Caki2 (cell line): ENCODE measurements around the gene NSDHL. TPM values are rescaled to one million over a fixed set of nuclear protein-coding genes. Genes with fewer than 3 reads are reported as not detected.
"Not testable (repeated sequence)": the region's sequence is repeated elsewhere in the genome, so short reads cannot be mapped to it uniquely, and the experiment has no call there.

ENCODE experiments used
- DNase-seq: peaks from one replicate; pipeline ENCODE4 v3.0.0-alpha.2; 2015; ENCODE audit warnings: low read depth
- in situ Hi-C: cut with HindIII; loops from 2 replicates; pipeline ENCODE4 v1.10.0; 2016; ENCODE audit warnings: low sequenced_read_pairs, low pct_unique_long_range_greater_than_20kb, mixed read lengths
- total RNA-seq: library from RNA; depleted of rRNA; stranded (reverse); fragments of >200 nt; shearing (Covaris generic); gene quantifications from 2 replicates; pipeline ENCODE4 v1.2.3, GENCODE V29; 2014; ENCODE audit warnings: low replicate concordance; rRNA removed

The NSDHL gene
- total RNA-seq = 32.1 and 33.7 TPM in 2 replicates

DNA sequence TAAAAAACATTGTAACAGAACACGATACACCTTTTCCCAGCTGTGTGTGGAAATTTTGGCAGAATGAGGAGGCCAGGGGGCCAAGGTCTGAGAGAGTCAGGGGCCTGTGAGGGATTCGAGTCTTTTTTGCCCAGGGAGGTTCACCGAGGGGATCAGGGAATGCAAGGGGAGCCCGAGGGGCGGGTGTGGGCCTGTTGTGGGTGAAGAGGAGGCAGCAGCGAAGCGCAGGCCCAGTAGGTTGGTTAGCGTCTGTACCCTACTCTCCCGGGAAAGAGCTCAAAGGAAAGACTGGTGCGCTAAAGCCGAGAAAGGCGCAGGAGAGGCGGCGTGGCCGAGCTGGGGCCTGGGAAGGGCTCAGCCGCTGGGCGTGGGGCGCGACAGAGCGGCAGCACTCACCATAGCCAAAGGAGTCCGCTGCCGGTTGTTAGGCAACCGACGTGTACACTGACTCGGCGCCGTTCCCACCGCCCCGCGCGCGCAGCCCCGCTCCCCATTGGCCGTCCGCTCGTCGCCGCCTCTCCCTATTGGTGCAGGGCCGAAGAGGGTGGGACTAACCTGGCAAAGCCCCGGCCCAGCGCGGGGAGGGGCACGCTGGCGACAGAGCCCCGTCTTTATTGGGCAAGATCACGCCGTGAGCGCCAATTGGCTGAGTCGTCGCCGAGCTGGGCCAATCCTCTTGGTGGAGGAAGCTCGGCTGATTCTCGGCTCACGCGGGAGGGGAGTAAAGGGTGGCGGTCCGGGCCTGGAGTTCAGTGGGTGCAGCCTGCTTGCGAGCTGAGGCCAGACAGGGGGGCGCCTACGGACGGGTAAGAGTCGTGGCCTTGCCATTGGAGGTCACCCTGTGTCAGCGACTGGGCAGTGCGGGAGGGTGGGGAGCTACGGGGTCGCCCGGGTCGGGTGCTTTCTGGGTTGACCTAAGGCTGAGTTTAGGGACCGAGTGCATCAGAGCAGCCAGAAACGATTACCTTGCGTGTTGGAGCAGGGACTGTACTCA is at the start of gene NSDHL, which contains the start of gene CETN2:
NSDHL (plus strand) TSS at position 752 of the 994 bp plus-strand sequence. CDS start 15,262 bp downstream, outside the sequence.
CETN2 (minus strand) TSS at position 446 of the 994 bp plus-strand sequence; CDS start at position 399, 47 bp downstream.
- in situ Hi-C loops = no loop called here
- DNase-seq = peak; percentile 96

GRCh38 chrX:152787062-152787461 is 43.8 kb upstream of the NSDHL start:
- in situ Hi-C loops = not testable (repeated sequence)

GRCh38 chrX:152798945-152799344 is 31.9 kb upstream of the NSDHL start:
- in situ Hi-C loops = no loop called here
- DNase-seq = no peak

More at GRCh38 chrX:152787062-152787461, 43.8 kb upstream of the NSDHL start:
- DNase-seq = not testable (repeated sequence)

DNA sequence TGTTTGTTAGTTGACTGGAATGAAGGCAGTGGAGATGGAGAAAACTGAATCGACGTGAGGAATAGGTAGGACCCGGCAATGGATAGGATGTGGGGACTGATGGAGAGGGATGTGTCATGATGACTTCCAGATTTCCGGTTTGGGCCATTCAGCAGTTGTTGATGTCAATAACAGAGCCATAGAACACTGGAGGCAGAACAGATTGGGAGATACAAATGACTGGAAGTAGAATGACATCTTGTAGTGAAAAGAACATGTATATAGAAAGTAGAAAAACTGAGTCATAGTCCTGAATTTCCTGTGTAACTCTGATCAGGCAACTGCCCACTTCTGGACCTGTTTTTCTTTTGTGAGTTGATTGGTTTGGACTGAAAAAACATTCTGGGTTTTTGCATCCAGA is 24.8 kb upstream of the NSDHL start:
- in situ Hi-C loops = no loop called here
- no peak for DNase-seq

DNA sequence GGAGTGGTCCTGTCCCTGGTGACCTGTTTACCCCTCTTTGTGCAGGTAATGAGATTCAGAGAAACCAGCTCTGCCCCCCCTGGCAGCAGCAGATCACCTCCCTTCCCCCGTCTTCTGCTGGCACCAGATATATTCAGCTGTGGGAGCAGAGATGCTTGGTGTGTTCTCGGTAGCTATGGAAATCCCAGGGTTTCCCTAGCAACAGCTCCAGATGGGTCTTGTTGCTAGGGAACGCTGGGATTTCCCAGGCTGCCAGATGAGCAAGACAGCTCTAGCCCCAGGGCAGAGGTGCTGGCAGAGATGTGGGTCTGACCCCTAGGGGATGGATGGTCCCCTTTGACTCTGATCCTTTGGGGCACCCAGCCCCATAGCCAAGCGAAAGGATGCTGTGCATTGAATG is 20.5 kb upstream of the NSDHL start:
- in situ Hi-C loops = no loop called here
- DNase-seq = no peak

- no peak for DNase-seq
- in situ Hi-C loops = no loop called here
These were observed 17.7 kb upstream of the NSDHL start for GRCh38 chrX:152813206-152813605.

DNA sequence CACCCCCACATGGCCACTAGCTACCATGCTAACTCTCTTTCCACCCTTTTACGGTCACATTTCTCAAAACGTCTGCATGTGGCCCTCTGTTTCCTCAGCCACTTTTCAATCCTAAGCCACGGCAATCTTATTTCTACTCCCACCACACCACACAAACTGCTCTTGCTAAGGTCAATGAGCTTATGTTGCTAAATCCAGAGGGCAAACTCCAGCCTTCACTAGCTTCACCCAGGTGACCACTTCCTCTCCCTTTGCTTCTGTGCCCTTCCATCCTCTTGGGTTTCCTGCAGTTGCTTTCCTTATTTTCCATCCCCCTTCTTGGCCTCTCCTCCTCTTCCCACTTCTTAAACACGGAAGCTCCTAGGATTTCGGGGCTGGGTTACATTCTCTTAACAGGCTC is 16.8 kb upstream of the NSDHL start:
- DNase-seq = no peak
- in situ Hi-C loops = no loop called here

DNA sequence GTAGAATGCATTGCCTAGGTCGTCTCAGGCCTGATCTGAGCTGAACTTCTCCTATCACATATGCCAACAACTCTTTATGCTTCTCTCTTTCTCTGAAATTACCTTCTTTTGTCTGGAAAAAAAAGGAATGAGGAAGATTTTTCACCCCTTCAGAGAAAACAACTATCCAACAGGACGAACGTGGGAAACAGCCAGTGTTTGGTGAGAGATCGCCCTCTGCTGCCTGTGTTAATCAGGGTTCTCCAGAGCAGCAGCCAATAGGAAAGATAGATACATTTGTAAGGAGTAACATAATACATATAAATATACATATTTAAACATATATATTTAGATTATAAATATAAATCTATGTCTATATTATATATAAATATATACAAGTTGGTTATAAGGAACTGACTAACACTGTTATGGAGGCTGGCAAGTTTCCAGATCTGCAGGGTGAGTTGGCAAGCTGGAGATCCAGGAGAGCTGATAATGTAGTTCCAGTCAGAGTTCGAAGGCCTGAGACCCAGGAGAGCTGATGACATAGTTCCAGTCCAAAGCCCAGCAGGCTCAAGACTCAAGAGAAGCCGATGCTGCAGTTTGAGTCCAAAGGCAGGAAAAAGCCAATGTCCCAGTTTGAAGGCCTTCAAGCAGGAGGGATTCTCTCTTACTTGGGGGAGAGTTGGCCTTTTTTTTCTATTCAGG is 13.6 kb upstream of the NSDHL start:
- DNase-seq = peak; percentile 18

GRCh38 chrX:152818356-152818755 is 12.5 kb upstream of the NSDHL start:
- in situ Hi-C loops = no loop called here
- DNase-seq = no peak

More for the DNA sequence above, 13.6 kb upstream of the NSDHL start:
- in situ Hi-C loops = no loop called here

DNA sequence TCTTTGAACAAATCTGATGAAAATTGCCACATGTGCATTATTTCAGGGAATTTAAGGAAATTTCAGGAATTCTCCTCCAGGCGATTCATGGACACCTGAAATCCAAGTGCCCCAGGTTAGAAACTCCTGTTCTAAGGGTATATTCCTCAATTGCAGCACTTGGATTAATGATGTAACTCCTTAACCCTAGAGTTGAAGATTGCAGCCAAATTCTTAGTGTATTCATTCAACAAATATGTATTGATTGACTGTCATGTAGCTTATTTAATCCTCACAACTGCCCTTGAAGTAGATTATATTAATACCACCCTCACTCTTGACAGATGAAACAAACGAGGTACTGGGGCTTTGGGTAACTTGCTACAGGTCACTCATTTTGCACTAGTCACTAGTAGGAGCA is 11.6 kb upstream of the NSDHL start:
- DNase-seq = no peak
- in situ Hi-C loops = no loop called here

GRCh38 chrX:152819732-152820131 is 11.1 kb upstream of the NSDHL start:
- no peak for DNase-seq
- in situ Hi-C loops = no loop called here

DNA sequence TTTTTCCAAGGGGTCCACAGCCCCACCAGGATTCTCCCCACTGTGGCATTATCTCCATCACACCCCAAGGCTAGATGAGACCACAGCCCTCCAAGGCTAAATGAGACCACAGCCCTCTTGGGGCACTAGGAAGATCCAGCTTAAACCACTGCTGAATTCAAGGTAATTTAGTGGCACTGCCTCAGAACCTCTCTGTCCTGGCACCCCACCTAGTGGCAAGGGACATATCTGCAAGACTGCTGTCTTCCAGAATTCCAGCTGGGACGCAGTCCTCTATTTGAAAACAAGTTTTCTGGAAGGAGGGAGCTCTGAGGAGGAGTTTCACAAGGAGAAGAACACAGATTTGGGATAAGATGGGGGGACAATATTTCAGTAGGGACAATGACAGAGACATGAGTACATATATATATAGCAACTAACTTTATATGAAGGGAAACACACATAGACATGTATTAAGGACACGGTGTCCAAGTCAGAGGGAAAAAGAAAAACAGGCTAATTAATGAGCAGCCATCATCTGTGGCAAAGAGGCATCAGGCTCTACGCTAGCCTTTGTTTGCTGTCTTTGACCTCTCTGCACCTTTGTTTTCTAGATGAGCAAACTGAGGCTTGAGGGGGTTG is 9.6 kb upstream of the NSDHL start:
- in situ Hi-C loops = no loop called here
- peak; percentile 6 for DNase-seq

GRCh38 chrX:152822383-152823086 is 8.3 kb upstream of the NSDHL start:
- in situ Hi-C loops = no loop called here
- no peak for DNase-seq

GRCh38 chrX:152823657-152824056 is 7.2 kb upstream of the NSDHL start:
- no peak for DNase-seq
- in situ Hi-C loops = no loop called here

DNA sequence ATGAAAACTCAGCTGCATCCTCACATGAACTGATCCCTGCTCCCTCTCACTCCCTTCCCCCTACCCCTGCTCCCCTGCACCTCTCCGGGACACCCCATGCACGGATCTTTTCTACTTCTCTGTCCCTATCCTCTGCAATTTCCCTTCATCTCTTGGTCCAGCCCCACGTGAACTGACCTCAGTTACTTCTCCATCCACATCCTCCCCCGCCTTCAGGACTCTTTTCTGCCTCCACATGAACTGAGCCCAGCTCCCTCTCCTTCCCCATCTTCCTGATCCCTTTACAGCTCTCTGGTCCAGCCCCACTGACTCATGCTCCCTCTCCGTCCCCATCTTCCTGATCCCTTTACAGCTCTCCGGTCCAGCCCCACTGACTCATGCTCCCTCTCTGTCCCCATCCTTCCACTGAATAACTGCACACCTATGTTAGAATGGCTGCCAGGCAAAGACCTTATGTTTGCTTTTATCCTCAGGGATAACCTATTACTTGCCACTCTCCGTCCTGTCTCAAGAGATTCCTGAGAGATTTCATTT is 6.0 kb upstream of the NSDHL start:
- no peak for DNase-seq
- in situ Hi-C loops = no loop called here

DNA sequence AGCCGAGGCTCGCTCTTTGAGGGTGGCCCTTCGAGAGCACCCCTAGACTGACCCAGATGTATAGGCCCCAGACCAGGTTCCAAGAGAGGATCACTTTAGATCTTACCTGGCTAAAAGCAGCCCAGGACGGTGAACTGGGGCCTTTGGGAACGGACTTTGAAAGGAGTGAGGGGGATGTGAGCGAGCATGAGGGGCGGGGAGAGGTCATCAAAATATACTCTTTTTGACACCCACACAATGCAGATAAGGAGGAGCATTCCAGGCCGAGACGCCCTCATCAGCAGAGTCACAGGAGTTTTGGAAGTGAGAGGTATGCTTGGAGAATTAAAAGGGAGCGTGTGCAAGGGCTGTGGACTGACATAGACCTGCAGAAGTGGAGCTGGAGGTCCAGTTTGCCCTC is 528 bp downstream of the NSDHL start:
- in situ Hi-C loops = no loop called here
- no peak for DNase-seq

GRCh38 chrX:152832520-152832919 is 1.7 kb downstream of the NSDHL start:
- in situ Hi-C loops = no loop called here
- no peak for DNase-seq

GRCh38 chrX:152833378-152833777 is 2.5 kb downstream of the NSDHL start:
- DNase-seq = no peak
- in situ Hi-C loops = no loop called here
